K562 (cell line): ENCODE results near the gene SLC2A6. TPM values are rescaled to one million over a fixed set of nuclear protein-coding genes. Genes with fewer than 3 reads are reported as not detected.

Source experiments
- ATAC-seq: fragments of 200-7000 bp; cut with Tn5 transposase; 3 replicates; pipeline ENCODE4 v1.9.1; 2020; ENCODE audit warnings: moderate library complexity
- BruUV-seq: library from RNA; stranded (reverse); fragments of 400-500 nt; replicated peaks from 2 replicates; lab custom pipeline; 2021; lab: Mats Ljungman, UMichigan
- CTCF ChIA-PET: fragments of 300-600 bp; formaldehyde crosslinking; extraction: SDS; loops from one replicate; lab custom pipeline; 2021; ENCODE audit warnings: low intra/inter-chr PET ratio; lab: Yijun Ruan, JAX
- POLR2A ChIA-PET: fragments of 300-600, 350-650 bp; sonication (Branson Sonifier 250); formaldehyde crosslinking; extraction: SDS; loops from one replicate; lab custom pipeline; 2021; ENCODE audit warnings: antibody characterized with exemption, inconsistent platforms; lab: Yijun Ruan, JAX
- DNase-seq, 4 experiments: peaks; one replicate each; pipeline versions ENCODE4 v3.0.0 to v3.0.0-alpha.2; 2011 to 2018; ENCODE audit warnings: low spot score in 3 of 4, mixed read lengths in 3 of 4; ENCODE audit errors: extremely low read depth in 1 of 4
- FAIRE-seq: peaks from 2 replicates; lab custom pipeline; 2011; peaks lifted over from hg19 to GRCh38; lab: Jason Lieb, UNC
- H2AFZ ChIP-seq: 2 replicates; pipeline ENCODE4 v1.6.0; 2011; ENCODE audit warnings: low read depth, low read length, control low read depth, inconsistent platforms
- H3K27ac ChIP-seq: fragments of 200-600 bp; 3 replicates; pipeline ENCODE4 v1.8.0; 2011; ENCODE audit warnings: low read depth, mild to moderate bottlenecking, control low read depth, inconsistent platforms, low read length, moderate library complexity, mixed read lengths; ENCODE audit errors: extremely low read depth
- H3K27me3 ChIP-seq, 2 experiments: fragments of 300-600 bp in 1 of 2; 2 replicates in 1 of 2; 3 replicates in 1 of 2; pipeline versions ENCODE4 v1.6.0 to v1.8.0; 2011; ENCODE audit warnings: inconsistent platforms in 2 of 2, low read length in 2 of 2, mild to moderate bottlenecking in 1 of 2, mixed read lengths in 1 of 2, moderate library complexity in 1 of 2; ENCODE audit not compliant: control insufficient read depth in 2 of 2, insufficient read depth in 2 of 2
- H3K36me3 ChIP-seq: fragments of 300-600 bp; 3 replicates; pipeline ENCODE4 v1.8.0; 2011; ENCODE audit warnings: mild to moderate bottlenecking, low read length, inconsistent platforms; ENCODE audit not compliant: control insufficient read depth, insufficient read depth
- H3K4me1 ChIP-seq, 2 experiments: fragments of 200-600 bp in 1 of 2; replicated peaks in 1 of 2; 2 replicates in 1 of 2; 3 replicates in 1 of 2; pipeline versions ENCODE4 v1.5.1 to v1.8.0; 2011; ENCODE audit warnings: inconsistent platforms in 2 of 2, low read length in 2 of 2, mild to moderate bottlenecking in 1 of 2, mixed read lengths in 1 of 2, moderate library complexity in 1 of 2; ENCODE audit not compliant: control insufficient read depth in 2 of 2, insufficient read depth in 2 of 2
- H3K4me2 ChIP-seq: 2 replicates; pipeline ENCODE4 v1.6.1; 2011; ENCODE audit warnings: low read length, control low read depth, inconsistent platforms, mixed read lengths; ENCODE audit not compliant: insufficient read depth
- H3K4me3 ChIP-seq: fragments of 200-600 bp; sonication (generic), shearing (Covaris generic); 2 replicates; pipeline ENCODE4 v1.5.1; 2016; ENCODE audit warnings: control low read depth, inconsistent platforms
- H3K79me2 ChIP-seq: fragments of 200-600 bp; 3 replicates; pipeline ENCODE4 v1.8.0; 2011; ENCODE audit warnings: low read length, inconsistent platforms; ENCODE audit not compliant: control insufficient read depth, insufficient read depth
- H3K9ac ChIP-seq, 2 experiments: 2 replicates each; pipeline versions ENCODE4 v1.6.0 to v1.6.1; 2011; ENCODE audit warnings: low read depth in 2 of 2, low read length in 2 of 2, control low read depth in 1 of 2, inconsistent platforms in 1 of 2, mild to moderate bottlenecking in 1 of 2, mixed read lengths in 1 of 2; ENCODE audit not compliant: insufficient read depth in 1 of 2
- H3K9me1 ChIP-seq: one replicate; pipeline ENCODE4 v1.6.0; 2011; ENCODE audit warnings: inconsistent platforms, mild to moderate bottlenecking, low read length, moderate library complexity; ENCODE audit not compliant: control insufficient read depth, insufficient read depth
- H3K9me3 ChIP-seq: replicated peaks from 2 replicates; pipeline ENCODE4 v1.5.1; 2011; ENCODE audit warnings: low read depth, low read length, inconsistent platforms; ENCODE audit not compliant: control insufficient read depth, insufficient read depth
- H4K20me1 ChIP-seq: replicated peaks from 2 replicates; pipeline ENCODE4 v1.6.1; 2011; ENCODE audit warnings: low read length, inconsistent platforms, mixed read lengths; ENCODE audit not compliant: control insufficient read depth, insufficient read depth
- CBX3 ChIP-seq, 2 experiments: IDR thresholded peaks; 1 replicate in 1 of 2; 2 replicates in 1 of 2; pipeline ENCODE4 v1.6.1; 2012; ENCODE audit warnings: inconsistent platforms in 2 of 2, low read length in 2 of 2, borderline replicate concordance in 1 of 2, control low read depth in 1 of 2
- CBX5 ChIP-seq: IDR thresholded peaks from 2 replicates; pipeline ENCODE4 v1.6.1; 2014; ENCODE audit warnings: low read depth, borderline replicate concordance
- ETV6 ChIP-seq, 3 experiments: fragments of 150-350 bp in 1 of 3; sonication (generic) in 1 of 3; formaldehyde crosslinking in 1 of 3; IDR thresholded peaks; 2 replicates each; pipeline versions ENCODE4 v1.6.1 to v1.8.0; 2014 to 2022; ENCODE audit warnings: borderline replicate concordance in 2 of 3, low read depth in 2 of 3, antibody characterized with exemption in 1 of 3, low read length in 1 of 3, mild to moderate bottlenecking in 1 of 3, missing genetic modification reagents in 1 of 3
- FOXA1 ChIP-seq: fragments of 450-650 bp; IDR thresholded peaks from 2 replicates; pipeline ENCODE4 v1.6.1; 2016; ENCODE audit warnings: mild to moderate bottlenecking, borderline replicate concordance
- GTF2F1 ChIP-seq: IDR thresholded peaks from 2 replicates; pipeline ENCODE4 v1.6.1; 2011; ENCODE audit warnings: low read depth, low read length, improper control_type of control experiment
- JUN ChIP-seq, 2 experiments: sonication (generic) in 1 of 2; formaldehyde crosslinking in 1 of 2; IDR thresholded peaks; 2 replicates each; pipeline versions ENCODE4 v1.6.1 to v1.8.0; 2012 to 2022; ENCODE audit warnings: borderline replicate concordance in 2 of 2, mild to moderate bottlenecking in 2 of 2, improper control_type of control experiment in 1 of 2, low read depth in 1 of 2, low read length in 1 of 2, missing genetic modification reagents in 1 of 2
- TAF1 ChIP-seq: IDR thresholded peaks from 2 replicates; pipeline ENCODE4 v1.6.1; 2011; ENCODE audit warnings: mild to moderate bottlenecking, low read length, moderate library complexity; ENCODE audit not compliant: insufficient read depth, control insufficient read depth, severe bottlenecking; ENCODE audit errors: extremely low read depth
- ZBTB1 ChIP-seq: sonication (generic); formaldehyde crosslinking; IDR thresholded peaks from 2 replicates; pipeline ENCODE4 v1.8.1; 2023; ENCODE audit warnings: missing genetic modification reagents, low read depth, mild to moderate bottlenecking, borderline replicate concordance
- ZNF140 ChIP-seq: fragments of 250-450 bp; sonication (Bioruptor Pico); IDR thresholded peaks from 2 replicates; pipeline ENCODE4 v1.8.0; 2021; ENCODE audit warnings: moderate library complexity, mild to moderate bottlenecking, inconsistent platforms
- ZNF431 ChIP-seq: sonication (generic); formaldehyde crosslinking; IDR thresholded peaks from 2 replicates; pipeline ENCODE4 v1.8.0; 2022; ENCODE audit warnings: mild to moderate bottlenecking, missing genetic modification reagents
- WGBS: fragments of 100-300 bp; shearing (Covaris generic); methylation state at CpG from one replicate; pipeline ENCODE4 v1.1.6; 2016; ENCODE audit warnings: low coverage, mixed read lengths; ENCODE audit not compliant: insufficient coverage; ENCODE audit errors: missing lambda C conversion rate; 5-methylcytosine and 5-hydroxymethylcytosine counted together
- in situ Hi-C: fragments of 300-500 bp; cut with MboI; formaldehyde crosslinking; loops from 4 replicates; pipeline ENCODE4 v1.15.0; 2018; ENCODE audit warnings: inconsistent platforms, mixed read lengths
- intact Hi-C: fragments of 100-400 bp; cut with micrococcal nuclease; formaldehyde crosslinking; loops from 2 replicates; pipeline ENCODE4 v1.14.2; 2022
- polyA plus RNA-seq, 8 experiments: library from polyadenylated mRNA; depleted of rRNA in 4 of 8; stranded (reverse) in 5 of 8; unstranded in 3 of 8; fragments of >200 nt; fragmentation: Nextera tagmentation in 2 of 8; fragmentation: Illumina TruSeq in 1 of 8; extraction: Ambion mirVana in 2 of 8; extraction: Trizol in 1 of 8; gene quantifications; 2 replicates each; pipeline versions ENCODE4 v1.2.1 to v1.2.3, GENCODE V29; 2011 to 2014; ENCODE audit warnings: inconsistent platforms in 1 of 8, missing spikeins in 1 of 8
- total RNA-seq, 7 experiments: library from RNA; depleted of rRNA in 6 of 7; stranded (reverse); fragments of >200 nt in 6 of 7; fragmentation: Illumina TruSeq in 2 of 7; extraction: Trizol in 2 of 7; gene quantifications; 2 replicates each; pipeline versions ENCODE4 v1.2.1 to v1.2.3, GENCODE V29; 2011 to 2021; ENCODE audit warnings: low replicate concordance in 1 of 7
- TF ChIP-seq, protein P1 (sequence below): sonication (generic); formaldehyde crosslinking; IDR thresholded peaks from 2 replicates; pipeline ENCODE4 v1.9.0; 2022; ENCODE audit warnings: mild to moderate bottlenecking, missing genetic modification reagents
- TF ChIP-seq, protein P2 (sequence below): sonication (generic); formaldehyde crosslinking; IDR thresholded peaks from 2 replicates; pipeline ENCODE4 v1.8.0; 2023; ENCODE audit warnings: mild to moderate bottlenecking, missing genetic modification reagents
- TF ChIP-seq, protein P3 (sequence below): fragments of 250-450 bp; sonication (Bioruptor Pico); IDR thresholded peaks from 2 replicates; pipeline ENCODE4 v1.8.0; 2022; ENCODE audit warnings: inconsistent platforms

SLC2A6 gene
- total and polyA plus RNA-seq, 9 of the 15 experiments (the other 6 are each of a cell fraction or from before 2014, with no cell fraction given) = 0.04 to 0.38 (median 0.09) TPM; not detected in 3

DNA sequence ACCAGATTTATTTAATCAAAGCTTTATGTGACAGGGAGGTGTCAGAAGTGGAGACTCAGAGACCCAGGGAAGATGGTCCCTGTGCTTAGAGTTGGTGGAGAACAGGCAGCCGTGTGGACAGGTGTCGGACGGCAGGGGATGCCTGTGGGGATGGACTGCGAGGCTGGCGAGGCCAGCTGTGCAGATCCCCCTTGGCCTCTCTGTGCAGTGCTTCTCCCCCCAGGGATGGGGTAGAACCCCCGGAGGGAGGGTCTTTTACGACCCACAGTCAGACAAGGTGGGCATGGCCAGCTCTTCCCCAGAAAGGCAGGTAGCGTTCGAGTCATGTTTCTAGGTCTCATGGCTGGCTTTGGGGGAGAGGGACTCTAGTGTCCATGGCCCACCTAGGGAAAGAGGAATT lies 4.7 kb upstream of the SLC2A6 start:
- no peak overlapping the region for H3K4me2 ChIP-seq
- H2AFZ ChIP-seq = no peak overlapping the region
- H3K9me1 ChIP-seq = no peaks in the 10 kb centered on the region
- H3K4me3 ChIP-seq = no peak overlapping the region
- H3K27me3 ChIP-seq = peaks cover 11 to 49% of the 10 kb centered on the region in 2 experiments
- ChIA-PET POLR2A (no interaction called here), CTCF (no interaction called here)
- H3K9ac ChIP-seq = no peak overlapping the region
- no peak overlapping the region for H3K27ac ChIP-seq
- intact Hi-C loops = no loop called here
- BruUV-seq = no TSS peak
- no peaks in the 10 kb centered on the region for H4K20me1 ChIP-seq
- H3K79me2 ChIP-seq = no peaks in the 10 kb centered on the region
- H3K36me3 ChIP-seq = no peaks in the 10 kb centered on the region
- peaks cover 0 to 38% of the 10 kb centered on the region in 2 experiments; a peak in 3 of 5 replicates for H3K4me1 ChIP-seq
- 10% methylated on average over 7 of the region's 9 CpGs for WGBS
- FAIRE-seq (no peak), ATAC-seq (no peak), DNase-seq (no peak)
- no peaks in the 10 kb centered on the region for H3K9me3 ChIP-seq
- in situ Hi-C loops = no loop called here
- TF ChIP-seq CBX5 (no peak), JUN (IDR thresholded peaks at IDR 0.05; ENCODE audit: borderline replicate concordance, low read depth, low read length) (no peak), JUN (CRISPR knock-in tag; IDR thresholded peaks at IDR 0.05; ENCODE audit: borderline replicate concordance) (no peak), TAF1 (no peak), GTF2F1 (no peak), ZBTB1 (CRISPR knock-in tag) (no peak), FOXA1 (no peak), ZNF140 (CRISPR knock-in tag) (no peak), ZNF431 (CRISPR knock-in tag) (no peak), CBX3 (IDR thresholded peaks at IDR 0.05; ENCODE audit: borderline replicate concordance in 1 of 2, low read length in 2 of 2) (no peak), ETV6 (IDR thresholded peaks at IDR 0.05; ENCODE audit: borderline replicate concordance in 1 of 2, low read depth in 2 of 2, low read length in 1 of 2) (no peak), ETV6 (CRISPR knock-in tag; IDR thresholded peaks at IDR 0.05; ENCODE audit: borderline replicate concordance) (no peak)
- TF ChIP-seq, protein P1, sequence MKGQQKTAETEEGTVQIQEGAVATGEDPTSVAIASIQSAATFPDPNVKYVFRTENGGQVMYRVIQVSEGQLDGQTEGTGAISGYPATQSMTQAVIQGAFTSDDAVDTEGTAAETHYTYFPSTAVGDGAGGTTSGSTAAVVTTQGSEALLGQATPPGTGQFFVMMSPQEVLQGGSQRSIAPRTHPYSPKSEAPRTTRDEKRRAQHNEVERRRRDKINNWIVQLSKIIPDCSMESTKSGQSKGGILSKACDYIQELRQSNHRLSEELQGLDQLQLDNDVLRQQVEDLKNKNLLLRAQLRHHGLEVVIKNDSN (CRISPR knock-in tag) = no peak
- TF ChIP-seq, protein P2, sequence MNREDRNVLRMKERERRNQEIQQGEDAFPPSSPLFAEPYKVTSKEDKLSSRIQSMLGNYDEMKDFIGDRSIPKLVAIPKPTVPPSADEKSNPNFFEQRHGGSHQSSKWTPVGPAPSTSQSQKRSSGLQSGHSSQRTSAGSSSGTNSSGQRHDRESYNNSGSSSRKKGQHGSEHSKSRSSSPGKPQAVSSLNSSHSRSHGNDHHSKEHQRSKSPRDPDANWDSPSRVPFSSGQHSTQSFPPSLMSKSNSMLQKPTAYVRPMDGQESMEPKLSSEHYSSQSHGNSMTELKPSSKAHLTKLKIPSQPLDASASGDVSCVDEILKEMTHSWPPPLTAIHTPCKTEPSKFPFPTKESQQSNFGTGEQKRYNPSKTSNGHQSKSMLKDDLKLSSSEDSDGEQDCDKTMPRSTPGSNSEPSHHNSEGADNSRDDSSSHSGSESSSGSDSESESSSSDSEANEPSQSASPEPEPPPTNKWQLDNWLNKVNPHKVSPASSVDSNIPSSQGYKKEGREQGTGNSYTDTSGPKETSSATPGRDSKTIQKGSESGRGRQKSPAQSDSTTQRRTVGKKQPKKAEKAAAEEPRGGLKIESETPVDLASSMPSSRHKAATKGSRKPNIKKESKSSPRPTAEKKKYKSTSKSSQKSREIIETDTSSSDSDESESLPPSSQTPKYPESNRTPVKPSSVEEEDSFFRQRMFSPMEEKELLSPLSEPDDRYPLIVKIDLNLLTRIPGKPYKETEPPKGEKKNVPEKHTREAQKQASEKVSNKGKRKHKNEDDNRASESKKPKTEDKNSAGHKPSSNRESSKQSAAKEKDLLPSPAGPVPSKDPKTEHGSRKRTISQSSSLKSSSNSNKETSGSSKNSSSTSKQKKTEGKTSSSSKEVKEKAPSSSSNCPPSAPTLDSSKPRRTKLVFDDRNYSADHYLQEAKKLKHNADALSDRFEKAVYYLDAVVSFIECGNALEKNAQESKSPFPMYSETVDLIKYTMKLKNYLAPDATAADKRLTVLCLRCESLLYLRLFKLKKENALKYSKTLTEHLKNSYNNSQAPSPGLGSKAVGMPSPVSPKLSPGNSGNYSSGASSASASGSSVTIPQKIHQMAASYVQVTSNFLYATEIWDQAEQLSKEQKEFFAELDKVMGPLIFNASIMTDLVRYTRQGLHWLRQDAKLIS (CRISPR knock-in tag) = no peak
- TF ChIP-seq, protein P3, sequence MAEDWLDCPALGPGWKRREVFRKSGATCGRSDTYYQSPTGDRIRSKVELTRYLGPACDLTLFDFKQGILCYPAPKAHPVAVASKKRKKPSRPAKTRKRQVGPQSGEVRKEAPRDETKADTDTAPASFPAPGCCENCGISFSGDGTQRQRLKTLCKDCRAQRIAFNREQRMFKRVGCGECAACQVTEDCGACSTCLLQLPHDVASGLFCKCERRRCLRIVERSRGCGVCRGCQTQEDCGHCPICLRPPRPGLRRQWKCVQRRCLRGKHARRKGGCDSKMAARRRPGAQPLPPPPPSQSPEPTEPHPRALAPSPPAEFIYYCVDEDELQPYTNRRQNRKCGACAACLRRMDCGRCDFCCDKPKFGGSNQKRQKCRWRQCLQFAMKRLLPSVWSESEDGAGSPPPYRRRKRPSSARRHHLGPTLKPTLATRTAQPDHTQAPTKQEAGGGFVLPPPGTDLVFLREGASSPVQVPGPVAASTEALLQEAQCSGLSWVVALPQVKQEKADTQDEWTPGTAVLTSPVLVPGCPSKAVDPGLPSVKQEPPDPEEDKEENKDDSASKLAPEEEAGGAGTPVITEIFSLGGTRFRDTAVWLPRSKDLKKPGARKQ (CRISPR knock-in tag) = no peak
